ENCODE data around the gene IMMP2L.

Gene IMMP2L

GRCh38 chr7:110623436-110623835, 938.9 kb downstream of the IMMP2L start:
- CTCF ChIA-PET: no interaction called here
- DNase-seq (ENCODE audit: extremely low spot score): no peak
- TF ChIP-seq ARNT (IDR thresholded peaks at IDR 0.05) (no peak), PKNOX1 (IDR thresholded peaks at IDR 0.05) (no peak), LEF1 (IDR thresholded peaks at IDR 0.05; ENCODE audit: borderline replicate concordance) (no peak), SUZ12 (IDR thresholded peaks at IDR 0.05) (no peak), TARDBP (IDR thresholded peaks at IDR 0.05) (no peak), ELF4 (IDR thresholded peaks at IDR 0.05) (no peak), L3MBTL2 (conservative IDR thresholded peaks at IDR 0.05) (no peak), SP1 (IDR thresholded peaks at IDR 0.05) (no peak), CTBP1 (IDR thresholded peaks at IDR 0.05; ENCODE audit: borderline replicate concordance) (no peak), FOXK2 (IDR thresholded peaks at IDR 0.05) (no peak), ZNF384 (IDR thresholded peaks at IDR 0.05) (no peak), BHLHE40 (IDR thresholded peaks at IDR 0.05; ENCODE audit: borderline replicate concordance) (no peak), NFRKB (IDR thresholded peaks at IDR 0.05) (no peak)
- POLR2A ChIA-PET: no interaction called here

- ChIA-PET CTCF (no interaction called here), POLR2A (no interaction called here)
- TF ChIP-seq NFRKB (IDR thresholded peaks at IDR 0.05) (no peak), HDGF (IDR thresholded peaks at IDR 0.05; ENCODE audit: borderline replicate concordance) (no peak), FOXK2 (IDR thresholded peaks at IDR 0.05) (no peak), ZNF384 (IDR thresholded peaks at IDR 0.05) (no peak), SUZ12 (IDR thresholded peaks at IDR 0.05) (no peak), ARNT (IDR thresholded peaks at IDR 0.05) (no peak), FOXA1 (IDR thresholded peaks at IDR 0.05) (no peak), LEF1 (IDR thresholded peaks at IDR 0.05; ENCODE audit: borderline replicate concordance) (no peak), SP1 (IDR thresholded peaks at IDR 0.05) (no peak)
- DNase-seq (ENCODE audit: extremely low spot score): no peak
These were observed 941.0 kb downstream of the IMMP2L start for GRCh38 chr7:110621289-110621688.

- ChIA-PET POLR2A (no interaction called here), CTCF (no interaction called here)
- TF ChIP-seq PKNOX1 (IDR thresholded peaks at IDR 0.05): no peak
- TF ChIP-seq FOXA1 (IDR thresholded peaks at IDR 0.05): no peak
- TF ChIP-seq CTBP1 (IDR thresholded peaks at IDR 0.05; ENCODE audit: borderline replicate concordance): no peak
- TF ChIP-seq BHLHE40 (IDR thresholded peaks at IDR 0.05; ENCODE audit: borderline replicate concordance): no peak
- no peak for TF ChIP-seq ZNF384 (IDR thresholded peaks at IDR 0.05)
- no peak for TF ChIP-seq ARNT (IDR thresholded peaks at IDR 0.05)
- TF ChIP-seq SP1 (IDR thresholded peaks at IDR 0.05): no peak
- no peak for TF ChIP-seq HDGF (IDR thresholded peaks at IDR 0.05; ENCODE audit: borderline replicate concordance)
- TF ChIP-seq NFRKB (IDR thresholded peaks at IDR 0.05): no peak
- no peak for TF ChIP-seq SUZ12 (IDR thresholded peaks at IDR 0.05)
- no peak for TF ChIP-seq ELF4 (IDR thresholded peaks at IDR 0.05)
- TF ChIP-seq FOXK2 (IDR thresholded peaks at IDR 0.05): no peak
- TF ChIP-seq FOXM1 (IDR thresholded peaks at IDR 0.05; ENCODE audit: borderline replicate concordance): no peak
- no peak for TF ChIP-seq LEF1 (IDR thresholded peaks at IDR 0.05; ENCODE audit: borderline replicate concordance)
- no peak for TF ChIP-seq TARDBP (IDR thresholded peaks at IDR 0.05)
- DNase-seq (ENCODE audit: extremely low spot score): no peak
These were observed 942.1 kb downstream of the IMMP2L start for GRCh38 chr7:110620110-110620735.
